GM18517 (cell line): ENCODE measurements around the gene ADAMTS16.

ENCODE experiments used
- ATAC-seq: cut with Tn5 transposase; IDR thresholded peaks from one replicate; pipeline ENCODE4 v1.9.1; 2021; ENCODE audit warnings: mild to moderate bottlenecking, moderate library complexity; ENCODE audit not compliant: unreplicated experiment

The ADAMTS16 gene

GRCh38 chr5:5276951-5277517 lies 136.9 kb downstream of the ADAMTS16 start:
- no peak for ATAC-seq

GRCh38 chr5:5278201-5278814 lies 138.2 kb downstream of the ADAMTS16 start:
- no peak for ATAC-seq

GRCh38 chr5:5278815-5279381 lies 138.8 kb downstream of the ADAMTS16 start:
- ATAC-seq = no peak

GRCh38 chr5:5285906-5286305 lies 145.8 kb downstream of the ADAMTS16 start:
- ATAC-seq = no peak

GRCh38 chr5:5287419-5287818 lies 147.3 kb downstream of the ADAMTS16 start:
- ATAC-seq = no peak

- no peak for ATAC-seq
Observed at GRCh38 chr5:5288201-5288600, 148.1 kb downstream of the ADAMTS16 start.

GRCh38 chr5:5289537-5289936 lies 149.4 kb downstream of the ADAMTS16 start:
- ATAC-seq = no peak

- no peak for ATAC-seq
Observed at GRCh38 chr5:5290674-5291334, 150.7 kb downstream of the ADAMTS16 start.

GRCh38 chr5:5291357-5291756 lies 151.2 kb downstream of the ADAMTS16 start:
- no peak for ATAC-seq

- ATAC-seq = no peak
Observed at GRCh38 chr5:5293029-5293428, 152.9 kb downstream of the ADAMTS16 start.

- no peak for ATAC-seq
Observed at GRCh38 chr5:5294429-5294828, 154.3 kb downstream of the ADAMTS16 start.

- ATAC-seq = no peak
Observed at GRCh38 chr5:5295351-5295750, 155.2 kb downstream of the ADAMTS16 start.

- no peak for ATAC-seq
Observed at GRCh38 chr5:5296051-5296450, 155.9 kb downstream of the ADAMTS16 start.

GRCh38 chr5:5297432-5298067 lies 157.4 kb downstream of the ADAMTS16 start:
- no peak for ATAC-seq

GRCh38 chr5:5298068-5298633 lies 158.0 kb downstream of the ADAMTS16 start:
- ATAC-seq = no peak

- ATAC-seq = no peak
Observed at GRCh38 chr5:5298841-5299541, 158.9 kb downstream of the ADAMTS16 start.

GRCh38 chr5:5301176-5301575 lies 161.0 kb downstream of the ADAMTS16 start:
- ATAC-seq = no peak

- ATAC-seq = no peak
Observed at GRCh38 chr5:5302201-5302600, 162.1 kb downstream of the ADAMTS16 start.

- ATAC-seq = no peak
Observed at GRCh38 chr5:5303242-5303641, 163.1 kb downstream of the ADAMTS16 start.

GRCh38 chr5:5304361-5305020 lies 164.4 kb downstream of the ADAMTS16 start:
- no peak for ATAC-seq
